MV-4-11 (cell line): ENCODE data around the gene TRAPPC14.
"Not testable (repeated sequence)": the region's sequence is repeated elsewhere in the genome, so short reads cannot be mapped to it uniquely, and the experiment has no call there.

Experiments
- DNase-seq: peaks from one replicate; lab custom pipeline; 2025; lab: John Stamatoyannopoulos, UW

The TRAPPC14 gene

GRCh38 chr7:100153708-100154535 lies 4.6 kb downstream of the TRAPPC14 start:
- no peak for DNase-seq

- DNase-seq: no peak
Observed at GRCh38 chr7:100152937-100153666, 5.4 kb downstream of the TRAPPC14 start.

- peak; percentile 86 for DNase-seq
Observed at GRCh38 chr7:100152404-100152803, 6.1 kb downstream of the TRAPPC14 start.

GRCh38 chr7:100148559-100149328 lies 9.8 kb downstream of the TRAPPC14 start, which contains the start of gene LAMTOR4:
TSS of gene LAMTOR4 (plus strand) at chr7:100148918. CDS start at chr7:100148973, 55 bp downstream.
- DNase-seq: peak; percentile 99

GRCh38 chr7:100148225-100148558 lies 10.3 kb downstream of the TRAPPC14 start:
- no peak for DNase-seq

GRCh38 chr7:100147278-100147677 lies 11.2 kb downstream of the TRAPPC14 start:
- DNase-seq: no peak

- DNase-seq: peak; percentile 37
Observed at GRCh38 chr7:100146350-100146749, 12.2 kb downstream of the TRAPPC14 start.

- no peak for DNase-seq
Observed at GRCh38 chr7:100142461-100142860, 16.1 kb downstream of the TRAPPC14 start.

GRCh38 chr7:100141555-100141949 lies 17.0 kb downstream of the TRAPPC14 start:
- peak; percentile 45 for DNase-seq

GRCh38 chr7:100137851-100138760 lies 20.4 kb downstream of the TRAPPC14 start:
- no peak for DNase-seq

- peak; percentile 52 for DNase-seq
Observed at GRCh38 chr7:100132697-100133151, 25.8 kb downstream of the TRAPPC14 start.

GRCh38 chr7:100132126-100132525 lies 26.4 kb downstream of the TRAPPC14 start:
- no peak for DNase-seq

GRCh38 chr7:100130608-100131453 lies 27.7 kb downstream of the TRAPPC14 start:
- peak; percentile 20 for DNase-seq

GRCh38 chr7:100130220-100130607 lies 28.3 kb downstream of the TRAPPC14 start:
- DNase-seq: not testable (repeated sequence)

GRCh38 chr7:100128637-100128963 lies 29.9 kb downstream of the TRAPPC14 start:
- DNase-seq: no peak

- DNase-seq: no peak
Observed at GRCh38 chr7:100127866-100128636, 30.5 kb downstream of the TRAPPC14 start.

GRCh38 chr7:100126931-100127865 lies 31.3 kb downstream of the TRAPPC14 start, which contains the start of gene MBLAC1:
TSS of gene MBLAC1 (plus strand) at chr7:100126967. CDS start at chr7:100127396, 429 bp downstream.
- peak; percentile 81 for DNase-seq

GRCh38 chr7:100126239-100126930 lies 32.1 kb downstream of the TRAPPC14 start:
- DNase-seq: no peak
